ENCODE results near the gene UNC5C. TPM values are rescaled to one million over a fixed set of nuclear protein-coding genes. Genes with fewer than 3 reads are reported as not detected.

UNC5C gene
- total RNA-seq: not detected in 2 replicates

DNA sequence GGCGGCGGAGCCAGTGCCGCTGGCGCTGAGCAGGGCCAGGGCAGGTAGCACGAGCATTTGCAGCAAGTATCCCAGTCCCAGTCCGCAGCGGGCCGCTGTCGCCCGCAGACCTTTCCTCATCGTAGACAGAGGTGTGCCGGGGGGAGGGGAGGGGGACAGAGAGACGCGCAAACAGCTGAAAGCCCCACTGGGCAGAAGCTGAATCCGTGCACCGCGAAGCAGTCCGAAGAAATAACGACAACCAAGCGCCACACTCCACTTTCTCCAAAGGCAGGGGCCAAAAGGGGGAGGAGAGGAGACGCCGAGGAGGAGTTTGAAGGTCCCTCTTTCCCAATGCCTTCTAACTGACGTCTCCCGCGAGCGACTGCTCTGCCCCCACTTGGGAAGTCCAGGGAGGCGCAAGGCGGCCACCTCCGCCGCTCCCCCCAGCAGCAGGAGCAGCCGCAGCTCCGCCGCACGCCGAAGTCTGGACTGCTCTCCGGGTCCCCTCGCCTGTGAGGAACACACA lies at the start of gene UNC5C:
Gene UNC5C (minus strand): TSS at position 236 of the 508 bp plus-strand sequence.
- peak in 1 of 2 donors; percentile 1 for DNase-seq (ENCODE audit: low read depth in 2 of 2)

- no peak for DNase-seq (ENCODE audit: low read depth in 2 of 2)
These were observed 47.9 kb upstream of the UNC5C start for GRCh38 chr4:95596676-95597075.

- no peak for DNase-seq (ENCODE audit: low read depth in 2 of 2)
These were observed 45.9 kb upstream of the UNC5C start for GRCh38 chr4:95594629-95595028.

DNA sequence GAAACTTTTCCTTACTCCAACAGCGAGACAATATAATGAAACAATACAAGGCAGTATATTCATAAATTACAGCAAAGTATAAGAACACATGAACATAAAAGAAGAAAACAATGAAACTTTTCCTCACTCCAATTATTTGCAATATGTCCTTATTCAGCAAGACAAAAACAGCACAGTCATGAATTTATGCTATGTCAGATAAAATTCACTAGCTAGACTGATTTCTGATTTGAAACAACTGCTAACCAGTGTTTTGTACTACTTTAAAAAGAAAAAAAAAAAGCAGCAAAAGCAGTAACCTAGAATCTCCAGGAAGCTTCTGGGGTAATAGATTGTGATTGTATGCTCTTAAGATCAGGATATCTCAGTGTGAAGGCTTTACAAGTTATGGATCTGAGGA lies 45.2 kb upstream of the UNC5C start:
- no peak for DNase-seq (ENCODE audit: low read depth in 2 of 2)

DNA sequence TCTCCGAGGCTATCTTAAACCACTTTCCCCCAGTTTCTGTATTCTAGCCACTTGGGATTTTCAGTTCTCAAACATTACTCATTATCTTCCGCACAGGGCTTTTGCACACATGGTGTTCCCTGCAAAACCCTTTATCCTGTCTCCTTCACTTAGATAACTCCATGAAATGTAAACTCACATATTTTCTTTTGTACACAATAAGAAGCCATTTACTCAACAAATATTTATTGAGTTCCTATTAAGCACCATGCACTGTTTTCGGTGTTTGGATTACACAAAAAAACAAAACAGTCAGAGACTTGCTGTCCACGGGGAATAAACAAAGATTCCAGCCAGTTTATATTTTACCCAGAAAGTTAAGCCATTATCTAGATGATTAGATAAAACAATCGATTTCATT lies 42.5 kb upstream of the UNC5C start:
- DNase-seq (ENCODE audit: low read depth in 2 of 2): no peak

DNA sequence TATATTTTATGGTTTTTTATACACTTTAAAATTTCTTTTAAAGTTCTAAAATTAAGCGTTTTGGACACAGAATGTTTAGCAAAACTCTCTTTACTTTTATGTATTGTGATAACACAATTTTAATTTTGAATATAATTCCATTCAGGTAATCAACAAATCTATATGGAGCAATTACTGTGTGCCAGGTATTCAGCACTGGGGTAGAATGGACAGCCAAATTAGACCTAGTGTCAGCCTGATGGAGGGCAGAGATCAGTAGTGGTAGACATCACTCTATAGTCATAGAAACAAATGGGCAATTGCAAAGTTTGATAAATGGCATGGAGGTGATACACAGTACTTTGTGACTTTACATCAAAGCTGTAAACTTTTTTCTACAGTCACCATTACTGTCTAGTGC lies 41.8 kb upstream of the UNC5C start:
- no peak for DNase-seq (ENCODE audit: low read depth in 2 of 2)

GRCh38 chr4:95585016-95585695 lies 36.4 kb upstream of the UNC5C start:
- no peak for DNase-seq (ENCODE audit: low read depth in 2 of 2)

GRCh38 chr4:95580226-95580625 lies 31.5 kb upstream of the UNC5C start:
- no peak for DNase-seq (ENCODE audit: low read depth in 2 of 2)

GRCh38 chr4:95572304-95572991 lies 23.7 kb upstream of the UNC5C start:
- peak in 1 of 2 donors; percentile 16 for DNase-seq (ENCODE audit: low read depth in 2 of 2)

DNA sequence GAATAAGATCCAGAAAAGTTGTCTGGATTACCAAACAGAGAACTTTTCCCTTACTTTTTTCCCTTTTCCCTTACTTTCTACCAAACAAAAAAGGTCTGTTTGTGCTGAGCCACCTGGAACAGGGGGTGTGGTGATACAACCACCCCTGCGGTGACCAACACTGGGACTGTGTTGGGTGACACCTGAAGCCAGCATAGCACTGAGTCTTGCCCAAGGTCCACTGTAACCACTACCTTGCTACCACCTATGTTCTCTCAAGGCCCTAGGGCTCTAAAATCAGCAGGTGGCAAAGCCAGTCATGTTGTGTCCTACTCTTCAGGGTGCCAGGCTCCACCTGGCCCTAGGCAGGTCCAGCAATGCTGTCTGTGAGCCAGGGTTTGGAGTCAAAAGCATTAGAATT lies 22.8 kb upstream of the UNC5C start:
- DNase-seq (ENCODE audit: low read depth in 2 of 2): no peak

GRCh38 chr4:95563638-95564337 lies 15.0 kb upstream of the UNC5C start:
- no peak for DNase-seq (ENCODE audit: low read depth in 2 of 2)

DNA sequence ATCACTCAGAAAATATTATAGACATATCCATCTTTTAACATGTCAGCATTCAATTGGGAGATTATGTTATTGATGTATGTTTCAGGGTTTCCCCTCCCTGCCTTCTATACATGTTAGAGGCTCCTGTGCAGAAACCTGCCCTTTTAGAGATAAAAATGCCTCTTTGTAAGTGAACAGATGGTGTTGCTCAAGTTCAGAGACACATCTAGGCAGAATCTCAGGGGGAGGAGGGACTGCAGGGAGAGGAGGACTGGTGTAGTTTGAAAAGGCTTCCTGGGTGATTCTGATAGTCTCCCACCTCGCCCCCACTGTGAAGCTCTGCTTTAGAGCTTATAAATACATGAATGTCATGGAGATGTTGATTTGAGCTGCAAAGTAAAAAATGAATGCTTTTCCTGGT lies 12.0 kb upstream of the UNC5C start:
- DNase-seq (ENCODE audit: low read depth in 2 of 2): no peak

DNA sequence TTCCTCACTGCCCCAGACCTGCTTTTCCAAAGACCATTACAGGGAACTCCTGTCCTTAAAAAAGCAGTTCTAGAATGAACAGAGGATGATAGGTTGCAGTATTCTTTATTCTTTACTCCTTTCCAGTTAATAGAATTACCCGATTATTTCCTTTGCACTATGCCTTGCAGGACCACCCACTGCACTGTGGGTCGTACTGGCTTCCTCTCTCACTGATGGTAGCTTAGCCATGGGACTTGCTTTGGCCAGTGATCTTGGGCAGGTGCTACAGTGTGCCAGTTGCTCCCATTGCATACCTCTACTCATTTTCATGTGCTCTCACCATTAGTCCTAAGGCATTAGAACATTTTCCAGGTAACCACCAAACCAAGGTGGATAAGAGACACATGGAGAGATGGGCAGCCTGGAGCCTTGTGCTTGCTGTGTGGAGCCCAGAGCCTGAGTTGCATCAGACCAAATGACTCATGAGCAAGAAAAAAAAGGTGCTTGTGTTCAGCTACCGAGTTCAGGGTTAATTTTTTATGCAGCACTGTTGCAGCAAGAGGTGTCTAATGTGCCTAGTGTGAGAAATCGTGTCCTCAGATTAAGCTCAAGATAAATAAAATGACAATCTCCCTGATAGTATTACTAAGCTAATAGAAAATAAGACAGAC lies 7.6 kb upstream of the UNC5C start:
- no peak for DNase-seq (ENCODE audit: low read depth in 2 of 2)

DNA sequence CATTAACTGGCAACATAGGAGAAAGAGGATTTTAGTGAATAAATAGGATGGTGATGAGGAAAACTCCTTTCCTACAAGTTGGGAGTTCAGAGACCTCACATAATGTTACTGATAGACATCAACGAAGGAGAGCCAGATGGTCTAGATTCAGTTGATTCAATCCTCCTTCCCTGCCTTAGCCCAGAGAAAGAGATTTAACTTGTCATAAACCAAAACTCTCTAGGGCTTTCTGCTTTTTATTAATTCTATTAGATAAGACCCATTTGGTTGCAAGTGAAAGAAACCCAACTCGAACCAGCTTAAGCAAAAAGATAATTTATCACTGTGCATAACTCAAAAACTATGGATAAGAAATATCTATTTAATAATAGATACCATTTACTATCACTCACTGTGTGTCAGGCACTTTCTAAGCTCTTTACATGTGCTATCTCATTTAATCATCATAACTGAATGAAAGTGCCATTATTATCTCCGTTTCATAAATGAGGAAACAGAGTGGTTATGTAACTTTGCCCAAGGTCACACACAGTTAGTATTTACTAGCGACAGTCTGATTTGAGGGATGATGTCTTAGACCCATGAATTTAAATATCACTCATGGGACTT lies 4.3 kb upstream of the UNC5C start:
- DNase-seq (ENCODE audit: low read depth in 2 of 2): no peak

- DNase-seq (ENCODE audit: low read depth in 2 of 2): no peak
These were observed 2.9 kb upstream of the UNC5C start for GRCh38 chr4:95551653-95552052.

DNA sequence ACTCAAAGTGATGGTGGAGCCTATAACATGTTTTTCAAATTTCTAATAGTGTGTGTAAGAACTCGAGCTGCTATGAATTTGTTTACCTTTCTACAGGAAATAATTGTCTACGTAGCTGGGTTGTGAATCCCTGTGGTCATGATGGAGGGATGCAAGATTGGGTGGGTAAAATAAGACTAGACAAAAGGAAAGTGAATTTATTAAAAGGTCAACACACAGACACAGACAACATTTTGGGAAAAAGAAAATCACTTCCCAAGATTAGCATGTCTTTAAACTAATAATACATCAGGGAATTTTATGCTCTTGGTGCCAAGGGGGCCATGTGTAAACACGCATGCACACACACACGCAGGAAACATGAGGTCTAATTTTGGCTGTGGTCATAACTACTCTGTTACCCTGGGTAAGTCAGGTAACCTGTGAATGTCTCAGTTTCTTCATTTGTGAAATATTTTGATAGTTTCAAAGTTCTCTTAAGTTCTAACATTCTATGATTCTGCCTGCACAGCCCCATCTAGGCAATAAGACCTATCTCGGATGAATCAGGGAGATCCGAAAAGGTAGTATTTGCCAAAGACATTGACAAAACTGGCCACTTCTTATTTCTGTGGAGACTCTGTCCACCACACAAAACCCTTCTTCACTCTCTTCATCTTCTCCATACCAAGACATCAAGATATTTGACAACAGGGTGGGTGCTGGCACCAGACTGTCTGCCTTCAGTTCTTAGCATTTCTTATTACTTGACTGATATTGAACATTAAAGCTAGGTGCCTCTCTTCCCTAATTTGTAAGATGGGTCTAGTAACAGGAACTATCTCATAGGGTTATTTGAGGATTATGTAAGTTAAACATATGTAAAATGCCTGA lies 1.6 kb upstream of the UNC5C start:
- no peak for DNase-seq (ENCODE audit: low read depth in 2 of 2)

DNA sequence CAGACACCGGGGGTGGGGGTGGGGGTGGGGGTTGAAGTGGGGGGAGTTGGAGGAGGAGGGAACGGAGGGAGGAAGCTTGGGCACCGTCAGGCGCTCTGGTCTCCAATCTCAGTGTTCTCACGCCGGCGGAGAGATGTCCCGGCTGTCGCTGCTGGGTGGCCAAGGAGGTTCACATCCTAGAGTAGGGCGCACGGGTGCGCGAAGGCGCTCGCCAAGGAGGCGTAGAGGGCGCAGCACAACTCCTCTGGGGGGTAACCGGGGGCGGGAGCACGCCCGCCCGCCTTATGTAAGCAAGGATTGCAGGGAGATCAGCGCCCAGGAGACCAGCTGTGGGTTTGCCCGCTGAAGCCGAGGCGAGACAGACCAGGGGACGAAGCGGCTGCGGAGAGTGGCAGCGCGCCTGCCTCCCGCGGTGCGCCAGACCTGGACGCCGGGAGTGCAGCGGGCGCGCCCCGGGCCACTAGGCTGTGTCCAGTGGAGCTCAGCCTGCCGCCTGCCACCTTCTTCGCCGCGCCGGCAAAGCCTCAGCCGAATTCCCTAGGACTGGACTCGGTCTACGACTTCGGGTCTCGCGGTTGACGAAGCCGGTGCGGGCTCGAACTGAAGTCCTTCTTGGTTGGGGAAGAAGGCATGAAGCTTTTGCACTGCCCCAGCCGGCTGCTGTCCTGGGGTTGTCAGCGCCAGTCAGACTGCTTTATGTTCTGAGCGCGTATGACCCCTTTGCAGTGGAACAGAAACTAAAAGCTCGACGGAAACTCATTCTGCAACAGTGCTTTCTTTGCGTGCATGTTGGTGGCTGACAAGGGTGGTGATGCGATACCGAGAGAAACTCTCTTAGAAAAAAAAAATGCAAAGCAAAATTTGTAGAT lies 707 bp upstream of the UNC5C start:
- peak; percentile 1 to 9 for DNase-seq (ENCODE audit: low read depth in 2 of 2)

DNA sequence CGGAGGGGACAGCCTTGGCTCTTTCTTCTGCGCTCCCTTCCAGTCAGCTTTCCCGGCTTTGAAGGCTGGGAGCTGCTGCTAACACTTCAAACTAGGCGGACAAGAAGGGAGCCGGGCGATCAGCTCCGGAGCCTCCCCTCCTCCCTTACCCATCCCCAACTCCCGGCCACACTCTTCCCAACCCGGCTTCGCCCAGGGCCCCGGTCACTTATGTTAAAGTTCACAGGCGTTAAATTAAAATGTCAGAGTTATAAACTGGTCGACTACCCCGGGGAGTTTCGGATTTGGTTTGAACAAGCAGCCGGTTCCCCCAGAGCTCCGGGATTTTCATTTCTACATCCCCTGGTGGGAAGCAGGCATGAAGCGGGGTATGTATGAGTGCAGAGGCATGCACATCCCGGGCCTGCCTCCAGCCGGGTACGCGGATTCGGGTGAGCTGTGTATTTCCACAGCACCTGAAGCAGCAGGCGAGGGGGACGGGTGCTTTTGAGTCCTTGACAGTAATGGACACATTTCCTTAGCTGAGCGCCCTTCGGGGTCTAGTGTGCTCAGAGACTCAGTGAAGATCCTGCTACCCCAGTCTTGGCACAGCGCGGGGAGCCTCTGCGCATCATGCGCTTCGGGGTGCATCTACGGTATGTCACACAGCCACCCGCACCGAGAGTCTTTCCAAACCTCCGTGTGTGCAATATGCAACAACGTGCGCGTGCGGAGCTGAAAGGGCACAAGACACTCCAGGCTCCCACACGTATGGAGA lies 880 bp downstream of the UNC5C start:
- DNase-seq (ENCODE audit: low read depth in 2 of 2): no peak

Data from dermis microvascular lymphatic vessel endothelial cell (primary cell).